Raji (cell line): ENCODE results near the gene FBXO27.

Experiments
- POLR2A ChIP-seq: IDR thresholded peaks from 2 replicates; pipeline ENCODE4 v1.6.1; 2011; ENCODE audit warnings: low read depth, low read length, control low read depth; ENCODE audit not compliant: insufficient read depth

Gene FBXO27

DNA sequence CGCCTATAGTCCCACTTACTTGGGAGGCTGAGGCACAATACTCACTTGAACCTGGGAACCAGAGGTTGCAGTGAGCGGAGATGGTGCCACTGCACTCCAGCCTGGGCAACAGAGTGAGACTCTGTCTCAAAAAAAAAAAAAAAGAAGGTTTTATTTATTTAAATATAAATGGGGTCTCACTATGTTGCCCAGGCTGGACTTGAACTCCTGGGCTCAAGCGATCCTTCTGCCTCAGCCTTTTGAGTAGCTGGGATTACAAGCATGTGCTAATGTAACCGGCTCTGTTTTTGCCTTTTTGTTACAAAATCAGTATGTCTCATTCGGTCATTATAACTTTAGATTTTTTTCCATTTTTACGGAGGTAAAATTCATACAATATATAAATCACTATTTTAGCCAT, 24.2 kb downstream of the FBXO27 start:
- TF ChIP-seq POLR2A: no peak

DNA sequence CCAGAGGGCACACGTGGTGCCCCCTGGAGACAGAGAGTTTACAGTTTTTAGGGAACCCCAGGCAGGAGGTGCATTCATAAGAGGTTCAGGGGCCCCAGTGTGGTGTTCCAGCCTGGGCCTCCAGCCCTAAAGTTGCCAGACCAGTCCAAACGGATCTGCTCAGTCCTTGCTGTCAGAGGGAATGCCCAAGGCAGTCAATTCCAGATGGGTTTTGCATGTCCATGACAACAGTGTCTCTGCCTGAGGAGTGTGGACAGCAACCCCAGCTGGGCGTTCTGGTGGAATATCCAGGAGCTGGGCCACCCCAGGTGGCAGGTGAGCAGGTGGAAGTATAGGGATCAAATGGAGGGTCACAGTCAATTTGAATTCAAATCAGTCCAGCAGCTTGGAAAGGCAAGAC, 25.3 kb downstream of the FBXO27 start:
- no peak for TF ChIP-seq POLR2A

DNA sequence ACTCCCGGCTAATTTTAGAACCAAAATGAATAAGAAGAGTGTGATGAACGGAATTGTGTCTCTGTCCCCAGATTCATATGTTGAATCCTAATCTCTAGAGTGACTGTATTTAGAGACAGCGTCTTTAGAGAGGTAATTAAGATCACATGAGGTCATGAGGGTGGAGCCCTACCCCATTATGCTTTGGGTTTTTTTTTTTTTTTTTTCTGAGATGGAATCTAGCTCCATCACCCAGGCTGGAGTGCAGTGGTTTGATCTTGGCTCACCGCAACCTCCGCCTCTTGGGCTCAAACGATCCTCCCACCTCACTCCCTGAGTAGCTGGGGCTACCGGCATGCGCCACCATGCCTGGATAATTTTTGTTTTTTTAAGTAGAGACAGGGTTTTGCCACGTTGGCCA, 27.9 kb downstream of the FBXO27 start:
- TF ChIP-seq POLR2A: no peak

DNA sequence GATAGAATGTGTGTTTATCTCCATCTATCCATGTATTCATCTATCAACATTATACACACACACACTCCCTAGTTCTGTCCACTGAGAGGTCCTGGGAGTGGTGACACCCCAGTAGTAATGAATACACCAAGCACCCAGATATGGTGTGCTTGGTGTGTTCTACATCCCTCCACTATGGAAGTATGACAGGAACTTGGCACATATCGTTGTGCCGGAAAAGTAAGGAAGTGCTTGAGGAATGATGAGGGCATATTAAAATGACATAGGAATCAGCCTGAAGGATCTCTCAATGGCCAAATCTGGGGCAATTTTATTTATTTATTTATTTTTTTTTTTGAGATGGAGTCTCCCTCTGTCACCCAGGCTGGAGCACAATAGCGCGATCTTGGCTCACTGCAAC, 28.6 kb downstream of the FBXO27 start:
- no peak for TF ChIP-seq POLR2A

DNA sequence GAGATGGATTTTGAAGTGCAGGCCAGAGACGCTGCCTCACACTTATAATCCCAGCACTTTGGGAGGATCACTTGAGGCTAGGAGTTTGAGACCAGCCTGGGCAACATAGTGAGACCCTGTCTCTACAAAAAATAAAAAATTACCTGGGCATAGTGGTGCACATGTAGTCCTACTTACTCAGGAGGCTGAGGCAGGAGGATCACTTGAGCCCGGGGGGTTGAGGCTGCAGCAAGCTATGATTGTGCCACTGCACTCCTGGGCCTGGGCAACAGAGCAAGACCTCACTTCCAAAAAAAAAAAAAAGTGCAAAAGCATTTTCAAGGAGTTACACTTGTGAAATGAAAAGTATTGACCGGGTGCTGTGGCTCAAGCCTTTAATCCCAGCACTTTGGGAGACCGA, 29.2 kb downstream of the FBXO27 start:
- no peak for TF ChIP-seq POLR2A

DNA sequence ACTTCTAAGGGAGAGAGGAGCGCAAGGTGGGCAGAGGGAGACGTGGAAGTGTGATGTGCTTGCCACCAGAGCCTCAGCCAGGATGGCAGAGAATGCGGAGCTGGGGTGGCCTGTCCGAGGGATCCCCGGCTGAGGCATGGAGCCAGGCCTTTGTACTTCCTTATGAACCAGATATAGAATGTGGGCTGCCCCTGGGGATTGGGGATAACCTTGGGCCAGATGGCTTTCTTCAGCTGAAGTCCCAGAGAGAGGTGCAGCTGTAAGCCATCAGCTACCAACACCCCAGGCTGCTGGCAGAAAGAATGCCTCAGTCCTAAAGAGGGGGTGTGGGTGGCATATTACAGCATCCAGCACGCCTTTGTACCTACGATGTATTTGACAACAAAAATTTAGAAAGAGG, 31.3 kb downstream of the FBXO27 start:
- TF ChIP-seq POLR2A: no peak

DNA sequence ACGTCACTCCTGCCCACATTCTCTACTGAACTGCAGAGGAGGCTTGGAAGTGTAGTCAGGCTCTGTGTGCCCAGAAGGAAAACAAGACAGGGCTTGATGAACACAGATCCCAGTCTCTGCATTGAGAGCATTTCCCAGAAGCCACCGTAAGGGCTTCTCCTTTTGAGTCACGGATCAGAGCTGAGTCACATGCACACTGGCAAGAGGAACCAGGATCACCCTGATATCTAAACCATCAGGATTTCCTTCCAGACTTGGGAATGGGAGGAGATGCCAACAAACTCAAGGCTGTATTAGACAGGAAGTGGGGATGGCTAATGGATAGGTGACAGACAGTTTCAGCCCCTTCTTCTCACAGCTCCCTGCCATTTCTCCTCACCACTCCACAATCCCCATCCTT, 39.1 kb downstream of the FBXO27 start:
- no peak for TF ChIP-seq POLR2A

DNA sequence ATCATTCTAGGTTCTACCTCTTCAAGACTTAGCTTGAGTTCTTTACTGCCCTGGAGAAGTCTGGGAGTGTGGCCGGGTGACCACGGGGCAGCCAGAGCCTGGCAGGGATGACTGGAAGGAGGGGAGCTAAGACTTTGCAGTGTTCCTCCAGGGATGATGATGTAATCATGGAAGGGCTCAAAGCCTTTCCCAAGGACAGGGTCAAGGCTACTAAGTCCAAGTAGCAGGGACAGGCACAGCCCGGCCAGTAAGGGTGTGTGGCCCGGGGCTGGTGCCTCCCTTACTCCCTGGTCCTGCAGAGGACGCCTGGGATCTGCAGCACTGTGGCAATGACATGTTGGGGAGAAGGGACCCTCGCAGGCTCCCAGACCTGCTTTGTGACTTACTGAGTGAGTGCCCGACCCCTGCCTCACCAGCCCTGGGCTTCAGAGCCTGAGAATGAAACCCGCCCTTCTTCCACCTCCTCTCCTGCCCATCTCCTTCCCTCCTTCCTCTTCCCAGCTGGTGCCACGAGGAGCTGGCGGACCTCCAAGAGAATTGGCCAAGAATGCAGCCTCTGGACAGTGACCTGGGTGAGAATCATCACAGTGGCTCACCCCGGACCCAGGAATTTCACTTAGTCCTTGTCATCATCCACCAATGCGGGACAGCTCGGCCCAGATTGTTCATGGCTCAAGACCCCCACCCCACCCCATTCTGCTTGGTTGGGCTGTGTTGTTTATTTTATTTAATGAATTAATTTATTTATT, 41.2 kb downstream of the FBXO27 start:
- TF ChIP-seq POLR2A: no peak

DNA sequence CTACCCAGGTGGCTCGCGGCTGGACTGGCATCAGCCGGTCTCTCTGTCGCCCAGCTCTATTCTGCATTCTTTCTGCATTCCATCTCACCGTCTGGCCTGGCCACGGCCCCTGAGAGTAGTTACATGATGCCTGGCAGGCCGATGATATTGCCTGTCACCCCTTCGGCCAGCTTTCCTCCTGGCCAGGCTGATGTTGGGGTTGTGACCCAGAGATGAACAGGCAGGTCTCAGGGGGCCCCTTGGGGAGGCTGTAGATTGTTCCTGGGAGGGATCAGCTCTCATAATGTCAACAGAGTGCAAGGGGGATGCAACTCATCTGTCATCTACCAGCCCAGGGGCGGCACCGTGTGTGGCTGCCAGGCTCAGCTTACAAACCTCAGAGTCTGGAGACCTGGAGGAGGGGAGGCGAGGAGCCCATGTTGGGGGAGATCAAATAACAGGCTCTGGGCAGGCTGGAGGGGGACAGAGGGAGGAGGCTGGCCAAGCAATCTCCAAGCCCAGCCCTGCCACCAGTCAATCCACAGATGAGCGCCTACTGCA, 43.2 kb downstream of the FBXO27 start:
- no peak for TF ChIP-seq POLR2A

DNA sequence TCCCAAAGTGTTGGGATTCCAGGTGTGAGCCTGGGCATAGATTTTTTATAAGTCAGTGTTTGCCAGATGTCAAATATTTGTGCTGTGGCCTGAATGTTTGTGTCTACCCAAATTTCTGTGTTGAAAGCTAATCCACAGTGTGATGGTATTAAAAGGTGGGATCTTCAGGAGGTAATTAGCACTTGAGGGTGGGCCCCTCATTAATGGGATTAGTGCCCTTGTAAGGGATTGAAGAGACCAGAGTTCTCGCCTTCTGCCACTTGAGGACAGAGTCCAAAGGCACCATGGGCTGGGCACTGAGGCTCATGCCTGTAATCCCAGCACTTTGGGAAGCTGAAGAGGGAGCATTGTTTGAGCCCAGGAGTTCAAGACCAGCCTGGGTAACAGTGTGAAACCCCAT, 47.1 kb downstream of the FBXO27 start:
- TF ChIP-seq POLR2A: no peak

DNA sequence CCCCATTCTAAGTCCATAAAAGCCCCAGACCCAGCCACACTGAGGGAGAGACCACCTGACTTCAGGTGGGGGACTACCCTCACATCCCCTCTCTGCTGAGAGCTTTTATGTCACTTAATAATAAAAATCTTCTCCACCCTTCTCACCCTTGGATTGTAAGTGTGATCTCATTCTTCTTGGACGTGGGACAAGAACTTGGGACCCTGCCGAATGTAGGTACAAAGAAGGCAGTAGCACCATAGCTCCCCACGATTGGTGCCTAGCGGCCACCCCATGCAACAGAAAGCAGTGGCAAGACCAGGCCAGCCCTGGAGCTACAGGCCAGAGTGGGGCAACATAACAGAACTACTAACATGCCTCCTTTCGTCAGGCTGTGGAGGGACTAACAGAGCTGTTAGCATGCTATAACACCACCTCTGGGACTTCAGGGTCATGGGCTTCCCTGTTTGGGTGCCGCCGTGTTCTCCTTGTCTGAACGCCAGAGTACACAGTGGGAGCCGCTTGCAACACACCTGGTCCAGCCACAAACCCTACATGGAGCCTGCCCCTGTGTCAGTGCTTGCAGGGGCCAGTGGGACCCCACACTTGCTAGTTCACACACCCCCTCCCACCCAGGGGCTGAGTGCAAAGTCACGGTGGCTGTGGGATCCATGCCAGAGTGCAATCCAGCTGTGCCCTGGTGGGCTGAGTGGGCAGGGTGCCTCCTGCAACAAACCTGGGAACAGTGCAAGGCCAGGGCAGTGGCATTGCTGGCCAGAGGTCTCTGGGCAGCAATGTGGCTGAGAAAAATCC, 51.6 kb downstream of the FBXO27 start:
- no peak for TF ChIP-seq POLR2A

DNA sequence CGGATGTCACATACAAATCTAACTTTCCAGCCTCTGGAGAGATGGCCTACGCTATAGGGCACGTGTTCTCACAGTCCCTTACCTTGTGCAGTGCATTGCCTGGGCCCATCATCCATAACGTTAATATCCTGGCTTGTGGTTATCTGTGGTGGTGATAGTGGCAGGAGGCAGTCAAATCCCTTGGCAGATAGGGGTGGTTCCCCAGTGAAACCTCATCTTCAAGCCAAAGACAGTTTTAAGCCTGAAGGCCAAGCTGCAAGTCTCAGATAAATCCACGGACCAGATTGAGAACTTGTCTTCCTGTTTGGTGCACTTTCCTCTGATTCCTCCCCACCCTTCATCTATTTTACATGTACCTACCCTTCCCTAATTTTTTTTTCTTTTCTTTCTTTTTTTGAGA, 52.5 kb downstream of the FBXO27 start:
- no peak for TF ChIP-seq POLR2A

DNA sequence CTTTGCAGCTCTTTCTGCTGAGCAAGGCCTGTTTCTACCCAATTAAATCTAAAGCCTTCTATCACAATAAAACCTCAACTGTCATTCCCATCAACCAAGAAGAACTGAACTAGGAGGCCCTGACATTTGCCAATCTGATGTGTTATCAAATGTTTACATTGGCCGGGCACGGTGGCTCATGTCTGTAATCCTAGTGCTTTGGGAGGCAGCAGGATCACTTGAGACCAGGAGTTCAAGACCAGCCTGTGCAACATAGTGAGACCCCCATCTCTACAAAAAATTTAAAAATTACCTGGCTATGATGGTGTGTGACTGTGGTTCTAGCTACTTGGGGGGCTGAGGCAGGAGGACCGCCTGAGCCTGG, 54.0 kb downstream of the FBXO27 start:
- no peak for TF ChIP-seq POLR2A

DNA sequence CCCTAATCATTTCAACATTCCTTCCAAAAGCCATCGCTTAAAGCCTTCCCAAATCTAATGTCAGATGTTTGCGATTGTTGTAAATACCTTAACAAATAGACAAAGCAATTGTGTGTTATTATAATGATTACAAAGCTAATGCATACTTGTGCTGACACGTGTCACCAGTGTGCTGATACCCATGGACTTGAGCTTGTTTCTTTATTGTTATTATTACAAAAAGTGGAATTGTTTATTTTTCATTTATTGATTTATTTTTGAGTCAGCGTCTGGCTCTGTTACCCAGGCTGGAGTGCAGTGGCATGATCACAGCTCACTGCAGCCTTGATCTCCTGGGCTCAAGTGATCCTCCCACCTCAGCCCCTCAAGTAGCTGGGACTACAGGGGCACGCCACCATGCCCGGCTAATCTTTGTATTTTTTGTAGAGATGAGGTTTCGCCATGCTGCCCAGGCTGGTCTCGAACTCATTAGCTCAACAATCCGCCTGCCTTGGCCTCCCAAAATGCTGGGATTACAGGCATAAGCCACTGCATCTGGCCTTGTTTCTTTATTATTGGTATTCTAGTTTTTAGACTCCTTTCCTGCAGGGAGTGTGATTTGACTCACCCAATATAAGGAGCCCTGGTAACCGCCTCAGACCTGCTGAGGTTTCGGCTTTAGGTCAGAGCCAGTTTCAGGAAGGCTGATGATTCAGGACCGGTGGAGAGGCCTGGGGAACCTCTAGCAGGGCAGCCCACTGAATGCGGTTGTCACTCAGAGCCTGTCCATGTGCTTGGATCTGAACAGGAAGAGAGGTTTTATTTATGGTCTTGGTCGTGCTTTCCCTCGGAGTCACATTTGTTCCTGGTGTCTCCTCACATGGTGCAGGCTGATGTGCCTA, 54.7 kb downstream of the FBXO27 start:
- TF ChIP-seq POLR2A: no peak

DNA sequence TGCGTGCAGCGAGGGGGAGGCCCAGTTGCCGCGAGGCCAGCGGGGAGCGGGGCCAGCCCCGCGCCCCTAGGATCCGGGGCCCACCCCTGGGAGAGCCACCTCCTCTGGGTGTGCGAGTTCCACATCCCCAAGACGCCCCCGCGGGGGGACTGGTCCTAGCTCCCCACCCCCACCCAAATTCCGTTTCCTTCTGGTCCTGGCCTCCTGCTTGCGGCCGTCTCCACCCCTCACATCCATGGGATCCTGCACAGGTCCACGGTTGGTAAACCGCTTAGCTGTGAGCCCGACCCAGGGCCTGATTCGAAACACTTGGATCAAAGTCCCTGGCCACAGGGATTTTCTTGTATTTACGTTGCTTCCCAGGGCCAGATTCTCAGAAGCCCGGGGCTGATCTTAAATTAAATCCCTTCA, 56.5 kb downstream of the FBXO27 start:
- no peak for TF ChIP-seq POLR2A
